HCT116 (cell line): ENCODE results near the gene UBE2J2. TPM values are rescaled to one million over a fixed set of nuclear protein-coding genes. Genes with fewer than 3 reads are reported as not detected.

ENCODE experiments used
- ATAC-seq: fragments of 200-7000 bp; cut with Tn5 transposase; 2 replicates; pipeline ENCODE4 v1.9.1; 2020; ENCODE audit warnings: mild to moderate bottlenecking, moderate library complexity
- BruUV-seq: library from RNA; stranded (reverse); fragments of 400-500 nt; replicated peaks from 2 replicates; lab custom pipeline; 2021; lab: Mats Ljungman, UMichigan
- CTCF ChIA-PET: fragments of 300-600 bp; sonication (Branson Sonifier 250); formaldehyde crosslinking; loops from one replicate; lab custom pipeline; 2021; ENCODE audit warnings: antibody characterized with exemption; lab: Charles Lee
- POLR2A ChIA-PET: fragments of 300-600, 350-600 bp; sonication (Branson Sonifier 250); formaldehyde crosslinking; loops from one replicate; lab custom pipeline; 2021; ENCODE audit warnings: antibody characterized with exemption; lab: Charles Lee
- RAD21 ChIA-PET, 2 experiments: fragments of 300-600 bp; sonication (Branson Sonifier 250); formaldehyde crosslinking; loops; one replicate each; lab custom pipeline; 2023; ENCODE audit warnings: low total read pairs in 2 of 2; ENCODE audit not compliant: uncharacterized antibody in 2 of 2, unreplicated experiment in 2 of 2, low non-redundant PET in 1 of 2; lab: Charles Lee
- DNase-seq: peaks from one replicate; pipeline ENCODE4 v3.0.0-alpha.2; 2010; ENCODE audit warnings: low read depth, low spot score
- H2AFZ ChIP-seq: fragments of 200-600 bp; shearing (Covaris generic), sonication (generic); 2 replicates; pipeline ENCODE4 v1.6.1; 2017; ENCODE audit warnings: low read depth, mixed run types, mixed read lengths, antibody characterized with exemption, low read length; ENCODE audit not compliant: poor library complexity, severe bottlenecking
- H3K27ac ChIP-seq: 2 replicates; pipeline ENCODE4 v1.5.1; 2012; ENCODE audit warnings: low read depth, low read length
- H3K27me3 ChIP-seq: fragments of 200-600 bp; sonication (generic); 2 replicates; pipeline ENCODE4 v1.6.1; 2016; ENCODE audit warnings: mixed run types, low read length, mixed read lengths; ENCODE audit not compliant: insufficient read depth
- H3K36me3 ChIP-seq, 2 experiments: fragments of 200-500 bp in 1 of 2; fragments of 200-600 bp in 1 of 2; sonication (Bioruptor generic) in 1 of 2; sonication (generic) in 1 of 2; 2 replicates each; pipeline versions ENCODE4 v1.5.1 to v1.6.1; 2014 to 2016; ENCODE audit warnings: low read length in 2 of 2, inconsistent platforms in 1 of 2, mixed read lengths in 1 of 2, mixed run types in 1 of 2; ENCODE audit not compliant: insufficient read depth in 2 of 2, control insufficient read depth in 1 of 2
- H3K4me1 ChIP-seq, 2 experiments: fragments of 200-600 bp in 1 of 2; sonication (generic) in 1 of 2; 2 replicates each; pipeline versions ENCODE4 v1.5.1 to v1.6.1; 2012 to 2017; ENCODE audit warnings: low read length in 2 of 2, inconsistent platforms in 1 of 2, mild to moderate bottlenecking in 1 of 2, mixed read lengths in 1 of 2, mixed run types in 1 of 2, moderate library complexity in 1 of 2; ENCODE audit not compliant: insufficient read depth in 2 of 2, control insufficient read depth in 1 of 2
- H3K4me2 ChIP-seq: fragments of 200-600 bp; sonication (generic); 2 replicates; pipeline ENCODE4 v1.6.1; 2017; ENCODE audit warnings: mixed run types, low read length, mixed read lengths
- H3K4me3 ChIP-seq, 2 experiments: fragments of 200-600 bp in 1 of 2; sonication (generic) in 1 of 2; replicated peaks in 1 of 2; 2 replicates each; pipeline ENCODE4 v1.5.1; 2011 to 2016; ENCODE audit warnings: low read length in 2 of 2, control low read depth in 1 of 2, low read depth in 1 of 2, mild to moderate bottlenecking in 1 of 2, mixed read lengths in 1 of 2, mixed run types in 1 of 2
- H3K79me2 ChIP-seq: fragments of 200-600 bp; sonication (generic); 2 replicates; pipeline ENCODE4 v1.6.1; 2017; ENCODE audit warnings: mild to moderate bottlenecking, mixed run types, low read length, moderate library complexity, mixed read lengths; ENCODE audit not compliant: insufficient read depth
- H3K9ac ChIP-seq: fragments of 200-600 bp; sonication (generic); 2 replicates; pipeline ENCODE4 v1.6.1; 2016; ENCODE audit warnings: low read length, mixed read lengths
- H3K9me2 ChIP-seq: fragments of 200-600 bp; sonication (generic), shearing (Covaris generic); 2 replicates; pipeline ENCODE4 v1.6.1; 2017; ENCODE audit warnings: mixed run types, mild to moderate bottlenecking, moderate library complexity; ENCODE audit not compliant: insufficient read depth
- H3K9me3 ChIP-seq, 2 experiments: fragments of 200-500 bp in 1 of 2; fragments of 200-600 bp in 1 of 2; sonication (Bioruptor generic) in 1 of 2; sonication (generic) in 1 of 2; 2 replicates each; pipeline ENCODE4 v1.6.1; 2014 to 2017; ENCODE audit warnings: low read length in 2 of 2, mixed read lengths in 2 of 2, inconsistent platforms in 1 of 2, low read depth in 1 of 2, mild to moderate bottlenecking in 1 of 2, mixed run types in 1 of 2, moderate library complexity in 1 of 2; ENCODE audit not compliant: control insufficient read depth in 1 of 2, insufficient read depth in 1 of 2
- H4K20me1 ChIP-seq: fragments of 200-600 bp; sonication (generic), shearing (Covaris generic); 2 replicates; pipeline ENCODE4 v1.6.1; 2017; ENCODE audit warnings: mixed run types, mild to moderate bottlenecking, moderate library complexity; ENCODE audit not compliant: insufficient read depth
- CBX3 ChIP-seq: IDR thresholded peaks from 2 replicates; pipeline ENCODE4 v1.6.1; 2012; ENCODE audit warnings: low read depth
- EGR1 ChIP-seq: IDR thresholded peaks from 2 replicates; pipeline ENCODE4 v1.6.1; 2012; ENCODE audit warnings: low read depth
- EZH2 ChIP-seq: fragments of 200-600 bp; sonication (generic); IDR thresholded peaks from 2 replicates; pipeline ENCODE4 v1.6.1; 2017; ENCODE audit warnings: antibody characterized with exemption, mixed run types
- FOSL1 ChIP-seq: IDR thresholded peaks from 2 replicates; pipeline ENCODE4 v1.6.1; 2012; ENCODE audit warnings: low read depth
- JUND ChIP-seq: IDR thresholded peaks from 2 replicates; pipeline ENCODE4 v1.6.1; 2012
- POLR2A ChIP-seq: IDR thresholded peaks from 2 replicates; pipeline ENCODE4 v1.7.0; 2011; ENCODE audit warnings: borderline replicate concordance; ENCODE audit not compliant: insufficient read depth, insufficient read length; ENCODE audit errors: extremely low read depth
- POLR2AphosphoS5 ChIP-seq: IDR thresholded peaks from 2 replicates; pipeline ENCODE4 v1.6.1; 2011; ENCODE audit warnings: mild to moderate bottlenecking, low read depth, low read length, moderate library complexity
- RAD21 ChIP-seq: IDR thresholded peaks from 2 replicates; pipeline ENCODE4 v1.6.1; 2012; ENCODE audit warnings: low read depth, mild to moderate bottlenecking
- SP1 ChIP-seq: IDR thresholded peaks from 2 replicates; pipeline ENCODE4 v1.6.1; 2012; ENCODE audit warnings: low read depth
- SRF ChIP-seq: IDR thresholded peaks from 2 replicates; pipeline ENCODE4 v1.6.1; 2012; ENCODE audit warnings: low read depth
- TCF7L2 ChIP-seq: IDR thresholded peaks from 2 replicates; pipeline ENCODE4 v1.7.0; 2011; ENCODE audit warnings: borderline replicate concordance, inconsistent platforms; ENCODE audit not compliant: insufficient read depth, insufficient read length; ENCODE audit errors: extremely low read depth
- ZFX ChIP-seq: fragments of 450-650 bp; IDR thresholded peaks from 2 replicates; pipeline ENCODE4 v1.6.1; 2017
- ZNF274 ChIP-seq: fragments of 200-500 bp; sonication (Bioruptor generic); IDR thresholded peaks from 2 replicates; pipeline ENCODE4 v1.6.1; 2014; ENCODE audit warnings: mild to moderate bottlenecking, low read depth, low read length, inconsistent platforms
- intact Hi-C: fragments of 100-400 bp; cut with micrococcal nuclease; formaldehyde crosslinking; loops from 2 replicates; pipeline ENCODE4 v1.10.0; 2022
- total RNA-seq: library from RNA; stranded (reverse); gene quantifications from one replicate; pipeline ENCODE4 v1.2.1, GENCODE V29; 2021; ENCODE audit not compliant: unreplicated experiment
- TF ChIP-seq, protein P1 (sequence below): IDR thresholded peaks from 2 replicates; pipeline ENCODE4 v1.6.1; 2012
- TF ChIP-seq, protein P2 (sequence below): IDR thresholded peaks from 2 replicates; pipeline ENCODE4 v1.6.1; 2012; ENCODE audit warnings: low read depth
- TF ChIP-seq, protein P3 (sequence below): IDR thresholded peaks from 2 replicates; pipeline ENCODE4 v1.6.1; 2012

UBE2J2 gene
- total RNA-seq, 1 experiment from 2014 or later = 67.7 TPM

DNA sequence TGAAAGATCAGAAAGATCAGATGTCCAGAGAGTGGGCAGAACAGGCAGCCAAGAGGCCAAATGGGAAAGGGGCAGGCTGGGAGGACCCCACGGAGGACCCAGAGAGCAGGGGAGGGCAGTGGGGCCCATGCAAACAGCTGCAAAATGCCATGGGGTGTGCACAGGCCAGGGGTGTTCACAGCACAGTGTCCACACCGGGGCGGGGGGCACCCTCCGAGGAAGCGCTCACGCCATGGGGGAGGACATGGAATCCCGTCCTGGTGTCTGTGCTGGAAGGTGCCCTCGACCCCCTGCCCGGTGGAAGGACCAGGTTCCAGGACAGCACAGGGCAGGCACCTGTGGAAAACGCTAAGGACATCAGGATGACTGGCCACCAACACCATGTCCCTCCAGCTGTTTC is 49.3 kb upstream of the UBE2J2 start:
- BruUV-seq = no TSS peak
- TF ChIP-seq CBX3 = no peak
- TF ChIP-seq, protein P1, sequence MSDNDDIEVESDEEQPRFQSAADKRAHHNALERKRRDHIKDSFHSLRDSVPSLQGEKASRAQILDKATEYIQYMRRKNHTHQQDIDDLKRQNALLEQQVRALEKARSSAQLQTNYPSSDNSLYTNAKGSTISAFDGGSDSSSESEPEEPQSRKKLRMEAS = no peak
- TF ChIP-seq, protein P2, sequence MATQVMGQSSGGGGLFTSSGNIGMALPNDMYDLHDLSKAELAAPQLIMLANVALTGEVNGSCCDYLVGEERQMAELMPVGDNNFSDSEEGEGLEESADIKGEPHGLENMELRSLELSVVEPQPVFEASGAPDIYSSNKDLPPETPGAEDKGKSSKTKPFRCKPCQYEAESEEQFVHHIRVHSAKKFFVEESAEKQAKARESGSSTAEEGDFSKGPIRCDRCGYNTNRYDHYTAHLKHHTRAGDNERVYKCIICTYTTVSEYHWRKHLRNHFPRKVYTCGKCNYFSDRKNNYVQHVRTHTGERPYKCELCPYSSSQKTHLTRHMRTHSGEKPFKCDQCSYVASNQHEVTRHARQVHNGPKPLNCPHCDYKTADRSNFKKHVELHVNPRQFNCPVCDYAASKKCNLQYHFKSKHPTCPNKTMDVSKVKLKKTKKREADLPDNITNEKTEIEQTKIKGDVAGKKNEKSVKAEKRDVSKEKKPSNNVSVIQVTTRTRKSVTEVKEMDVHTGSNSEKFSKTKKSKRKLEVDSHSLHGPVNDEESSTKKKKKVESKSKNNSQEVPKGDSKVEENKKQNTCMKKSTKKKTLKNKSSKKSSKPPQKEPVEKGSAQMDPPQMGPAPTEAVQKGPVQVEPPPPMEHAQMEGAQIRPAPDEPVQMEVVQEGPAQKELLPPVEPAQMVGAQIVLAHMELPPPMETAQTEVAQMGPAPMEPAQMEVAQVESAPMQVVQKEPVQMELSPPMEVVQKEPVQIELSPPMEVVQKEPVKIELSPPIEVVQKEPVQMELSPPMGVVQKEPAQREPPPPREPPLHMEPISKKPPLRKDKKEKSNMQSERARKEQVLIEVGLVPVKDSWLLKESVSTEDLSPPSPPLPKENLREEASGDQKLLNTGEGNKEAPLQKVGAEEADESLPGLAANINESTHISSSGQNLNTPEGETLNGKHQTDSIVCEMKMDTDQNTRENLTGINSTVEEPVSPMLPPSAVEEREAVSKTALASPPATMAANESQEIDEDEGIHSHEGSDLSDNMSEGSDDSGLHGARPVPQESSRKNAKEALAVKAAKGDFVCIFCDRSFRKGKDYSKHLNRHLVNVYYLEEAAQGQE = no peak
- TF ChIP-seq POLR2AphosphoS5 = no peak
- no peak for TF ChIP-seq SP1
- TF ChIP-seq EZH2 = no peak
- no peak for TF ChIP-seq POLR2A
- TF ChIP-seq JUND = no peak
- TF ChIP-seq ZFX = no peak
- TF ChIP-seq RAD21 = no peak
- TF ChIP-seq TCF7L2 = no peak
- TF ChIP-seq ZNF274 = no peak
- TF ChIP-seq, protein P3, sequence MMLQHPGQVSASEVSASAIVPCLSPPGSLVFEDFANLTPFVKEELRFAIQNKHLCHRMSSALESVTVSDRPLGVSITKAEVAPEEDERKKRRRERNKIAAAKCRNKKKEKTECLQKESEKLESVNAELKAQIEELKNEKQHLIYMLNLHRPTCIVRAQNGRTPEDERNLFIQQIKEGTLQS = no peak
- no peak for TF ChIP-seq FOSL1
- no peak for TF ChIP-seq EGR1
- no peak for TF ChIP-seq SRF
- no peak overlapping the region for H2AFZ ChIP-seq
- peaks cover 24 to 42% of the 10 kb centered on the region in 2 experiments for H3K4me1 ChIP-seq
- peaks cover 9% of the 10 kb centered on the region; the same call in 1 of the 2 replicates for H4K20me1 ChIP-seq
- H3K4me3 ChIP-seq = peak overlapping the region; percentile 46 to 79; a peak in 3 of 4 replicates
- ATAC-seq (no peak), DNase-seq (no peak)
- ChIA-PET RAD21 (no interaction called here), CTCF (no interaction called here), POLR2A (no interaction called here)
- peak overlapping the region; percentile 45; the same call in 1 of the 2 replicates for H3K9ac ChIP-seq
- intact Hi-C loops = no loop called here
- H3K4me2 ChIP-seq = peak overlapping the region; percentile 79
- no peaks in the 10 kb centered on the region for H3K9me3 ChIP-seq
- H3K27me3 ChIP-seq = no peaks in the 10 kb centered on the region
- no peak overlapping the region for H3K27ac ChIP-seq
- peaks cover 3 to 13% of the 10 kb centered on the region in 2 experiments; a peak in 2 of 4 replicates for H3K36me3 ChIP-seq
- H3K79me2 ChIP-seq = peaks cover 79% of the 10 kb centered on the region
- H3K9me2 ChIP-seq = no peaks in the 10 kb centered on the region
